Ovary (tissue), 9 donors: Measurements from ENCODE around the gene ARHGAP19. TPM values are rescaled to one million over a fixed set of nuclear protein-coding genes. Genes with fewer than 3 reads are reported as not detected.
A peak's percentile ranks its signal among the peaks of the same experiment; 100 is the strongest.

ENCODE experiments used
- DNase-seq, 5 donors: peaks; one replicate each; pipeline ENCODE4 v3.0.0-alpha.2; 2019 to 2020
- H3K27ac ChIP-seq, 2 donors: fragments of 200-600 bp; one replicate each; pipeline versions ENCODE4 v1.5.1 to v1.8.0; 2019 to 2022
- H3K27me3 ChIP-seq: fragments of 200-600 bp; one replicate; pipeline ENCODE4 v1.8.0; 2022
- H3K36me3 ChIP-seq: fragments of 200-600 bp; sonication (generic); one replicate; pipeline ENCODE4 v1.5.1; 2019
- H3K4me1 ChIP-seq: one replicate; pipeline ENCODE4 v1.8.1; 2013; ENCODE audit warnings: mild to moderate bottlenecking, moderate library complexity; ENCODE audit not compliant: insufficient read depth
- H3K4me3 ChIP-seq: fragments of 200-600 bp; sonication (generic); one replicate; pipeline ENCODE4 v1.5.1; 2017
- H3K9me3 ChIP-seq, 2 donors: fragments of 200-600 bp in 1 of 2; sonication (generic) in 1 of 2; one replicate each; pipeline versions ENCODE4 v1.5.1 to v1.8.1; 2013 to 2019; ENCODE audit warnings: mild to moderate bottlenecking in 1 of 2, moderate library complexity in 1 of 2
- CTCF ChIP-seq, 3 donors: fragments of 450-650 bp in 2 of 3; fragments of 200-600 bp in 1 of 3; IDR thresholded peaks; one replicate each; pipeline versions ENCODE4 v1.5.1 to v1.8.0; 2016 to 2022; ENCODE audit warnings: antibody characterized with exemption in 3 of 3, mild to moderate bottlenecking in 1 of 3
- EP300 ChIP-seq: sonication (generic); formaldehyde crosslinking; IDR thresholded peaks from one replicate; pipeline ENCODE4 v1.6.1; 2017; ENCODE audit warnings: antibody characterized with exemption
- POLR2A ChIP-seq: fragments of 450-650 bp; IDR thresholded peaks from one replicate; pipeline ENCODE4 v1.6.1; 2017; ENCODE audit warnings: antibody characterized with exemption, mild to moderate bottlenecking, moderate library complexity
- WGBS, 3 donors: extraction: QIAGEN DNeasy Blood & Tissue Kit in 1 of 3; methylation state at CpG; one replicate each; pipeline versions ENCODE4 v1.1.5 to v1.1.7; 2013 to 2017; 5-methylcytosine and 5-hydroxymethylcytosine counted together
- intact Hi-C, 4 donors: fragments of 100-400 bp; cut with DNase I; formaldehyde crosslinking; loops; one replicate each; pipeline versions ENCODE4 v1.11.0 to v1.15.1; 2022 to 2023
- polyA plus RNA-seq, 2 donors: library from polyadenylated mRNA; stranded (reverse); fragments of 200-250 nt in 1 of 2; fragments of 350-450 nt in 1 of 2; fragmentation: Illumina TruSeq in 1 of 2; extraction: RNeasy Lipid Tissue Mini Kit (QIAGEN cat#74804) in 1 of 2; gene quantifications; one replicate each; pipeline ENCODE4 v1.2.3, GENCODE V29; 2013 to 2014
- total RNA-seq, 7 donors: library from RNA; depleted of rRNA in 2 of 7; stranded (reverse); fragments of >200 nt in 2 of 7; fragmentation: NEBNext Ultra II Directional in 3 of 7; extraction: Animal tissue kit (Norgen Biotek cat#: 25700) in 3 of 7; gene quantifications; one replicate each; pipeline versions ENCODE4 v1.1.0 to v1.2.4, GENCODE V29; 2016 to 2023
- donor health status: DM: no; HTN: no; CAD: no; lungs with moderate emphysema.
- donor health status: DM: no; HTN: no; CAD: no.
- donor health status: Bipolar disorder and iron deficiency.
- donor health status: DM: yes; HTN: yes; CAD: no.
- donor health status: DM: no; HTN: no; CAD: no.
- donor health status: DM: yes; HTN: yes; CAD: no.

The ARHGAP19 gene
- total and polyA plus RNA-seq, 9 donors, result 6.7 to 18.1 (median 13.5) TPM

GRCh38 chr10:97196223-97197029, 96.0 kb downstream of the ARHGAP19 start:
- WGBS, 3 donors, result 3 to 5% (median 3%) methylated on average over 47 to 56 of the region's 56 CpGs
- Histone ChIP-seq H3K4me1 (peaks cover 2% of the 10 kb centered on the region), H3K4me3 (peak overlapping the region; percentile 11), H3K36me3 (no peaks in the 10 kb centered on the region), H3K27me3 (no peaks in the 10 kb centered on the region), H3K27ac (no peak overlapping the region), H3K9me3 (no peaks in the 10 kb centered on the region)
- DNase-seq, result peak; percentile 35 to 64 (median 39)
- no peak for TF ChIP-seq CTCF (IDR thresholded peaks at IDR 0.05)
- TF ChIP-seq POLR2A, result no peak
- TF ChIP-seq EP300, result no peak
- intact Hi-C loops, result no loop called here

- intact Hi-C loops, result no loop called here
- Histone ChIP-seq H3K9me3 (no peaks in the 10 kb centered on the region), H3K4me3 (peak overlapping the region; percentile 11), H3K27ac (no peak overlapping the region), H3K36me3 (no peaks in the 10 kb centered on the region), H3K4me1 (peaks cover 2% of the 10 kb centered on the region), H3K27me3 (no peaks in the 10 kb centered on the region)
- 21 to 39% (median 34%) methylated on average over 11 of the region's 11 CpGs for WGBS, 3 donors
- peak in 1 of 5 donors; percentile 27 for DNase-seq
- no peak for TF ChIP-seq CTCF (IDR thresholded peaks at IDR 0.05)
- TF ChIP-seq EP300, result no peak
These were observed 96.7 kb downstream of the ARHGAP19 start for GRCh38 chr10:97195706-97196222.

- intact Hi-C loops, result no loop called here
- H3K27me3 ChIP-seq, result no peaks in the 10 kb centered on the region
- no peak overlapping the region for H3K27ac ChIP-seq
- no peak for TF ChIP-seq EP300
- H3K4me1 ChIP-seq, result peaks cover 2% of the 10 kb centered on the region
- no peak for DNase-seq
- no peak overlapping the region for H3K4me3 ChIP-seq
- H3K9me3 ChIP-seq, result no peaks in the 10 kb centered on the region
- 91 to 92% (median 92%) methylated on average over 5 of the region's 5 CpGs for WGBS, 3 donors
- no peaks in the 10 kb centered on the region for H3K36me3 ChIP-seq
These were observed 99.4 kb downstream of the ARHGAP19 start for GRCh38 chr10:97192952-97193435.

- peaks cover 2% of the 10 kb centered on the region for H3K27me3 ChIP-seq
These were observed 102.0 kb downstream of the ARHGAP19 start for GRCh38 chr10:97190450-97190849.

More at GRCh38 chr10:97190450-97190849, 102.0 kb downstream of the ARHGAP19 start:
- Histone ChIP-seq H3K9me3 (no peaks in the 10 kb centered on the region), H3K4me1 (peaks cover 1% of the 10 kb centered on the region), H3K4me3 (no peak overlapping the region), H3K36me3 (no peaks in the 10 kb centered on the region), H3K27ac (no peak overlapping the region)
- no peak for TF ChIP-seq CTCF (IDR thresholded peaks at IDR 0.05)
- TF ChIP-seq EP300, result no peak
- no peak for TF ChIP-seq POLR2A
- 86 to 93% (median 89%) methylated on average over 2 of the region's 2 CpGs for WGBS, 3 donors
- DNase-seq, result no peak
- intact Hi-C loops, result no loop called here
